Stimulated activated naive CD4-positive, alpha-beta T cell treated with Interleukin-2 at 50 U/mL for 16 hours (primary cell): ENCODE measurements around the gene ZFY.

Experiments
- DNase-seq: peaks from one replicate; lab custom pipeline; 2025; lab: John Stamatoyannopoulos, UW

Gene ZFY

GRCh38 chrY:2934861-2935715, at the start of gene ZFY:
Gene ZFY (plus strand): TSS chrY:2935381. CDS start chrY:2953937, 18,556 bp downstream.
- DNase-seq = no peak

- no peak for DNase-seq
Measured at GRCh38 chrY:2885880-2886279, 49.3 kb upstream of the ZFY start.

GRCh38 chrY:2887386-2887785, 47.8 kb upstream of the ZFY start:
- no peak for DNase-seq

DNA sequence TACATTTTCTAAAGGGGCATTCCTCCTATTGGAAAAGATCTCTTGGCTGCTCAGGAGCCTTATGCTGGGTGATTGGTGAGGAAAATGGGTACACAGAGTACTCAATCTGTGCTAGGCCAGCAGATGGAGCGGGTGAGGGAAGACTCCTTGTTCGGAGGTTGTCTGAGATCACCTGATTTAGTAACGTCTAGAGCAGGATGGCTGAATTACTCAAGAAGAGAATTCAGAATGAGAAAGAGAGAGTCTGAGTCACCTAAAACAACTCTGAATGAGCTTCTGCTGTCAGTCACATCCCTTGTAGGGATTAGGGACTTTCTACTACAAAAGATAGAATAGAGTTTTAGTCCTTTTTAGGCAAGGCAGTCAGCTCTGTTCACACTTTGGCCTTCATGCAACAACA, 47.2 kb upstream of the ZFY start:
- no peak for DNase-seq

- DNase-seq = no peak
Measured at GRCh38 chrY:2893471-2893870, 41.7 kb upstream of the ZFY start.

DNA sequence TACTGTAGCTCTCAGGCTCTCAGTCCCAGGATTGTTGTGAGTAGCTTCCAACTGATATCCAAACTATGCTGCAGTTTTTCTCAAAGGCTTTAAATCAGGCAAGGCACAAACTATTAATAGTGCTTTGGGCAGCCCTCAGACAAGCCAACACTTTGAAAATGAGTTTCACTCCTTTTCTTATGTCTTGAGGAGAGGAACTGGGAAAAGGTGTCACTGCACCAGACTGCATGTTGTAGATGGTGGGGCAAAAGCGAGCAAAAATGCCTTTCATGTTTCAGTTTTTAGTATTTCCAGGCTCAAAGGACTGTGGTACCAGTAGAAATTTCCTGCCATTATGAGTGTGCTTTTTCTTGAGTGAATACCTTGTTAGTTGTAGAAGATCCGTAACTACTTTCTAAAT, 39.1 kb upstream of the ZFY start:
- DNase-seq = no peak

GRCh38 chrY:2907356-2907755, 27.8 kb upstream of the ZFY start:
- DNase-seq = no peak

GRCh38 chrY:2913066-2913815, 21.9 kb upstream of the ZFY start:
- no peak for DNase-seq

DNA sequence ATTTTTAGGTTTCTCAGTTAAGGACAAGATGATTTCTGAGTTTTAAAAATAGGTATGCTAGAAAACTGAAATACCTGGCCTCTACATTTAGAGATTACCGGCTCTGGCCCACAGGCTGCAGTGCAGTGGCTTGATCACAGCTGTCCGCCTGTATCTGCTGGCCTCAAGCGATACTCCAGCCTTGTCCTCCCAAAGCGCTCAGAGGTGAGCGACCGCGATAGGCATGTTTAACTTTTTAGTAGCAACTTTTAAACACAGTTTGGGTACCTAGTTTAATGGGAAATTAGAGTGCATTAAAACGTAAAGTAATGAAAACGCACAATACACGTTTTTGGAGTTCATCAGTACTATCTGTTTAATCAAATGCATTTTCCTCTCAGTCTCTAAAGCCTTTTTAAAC, 1.1 kb upstream of the ZFY start:
- no peak for DNase-seq

DNA sequence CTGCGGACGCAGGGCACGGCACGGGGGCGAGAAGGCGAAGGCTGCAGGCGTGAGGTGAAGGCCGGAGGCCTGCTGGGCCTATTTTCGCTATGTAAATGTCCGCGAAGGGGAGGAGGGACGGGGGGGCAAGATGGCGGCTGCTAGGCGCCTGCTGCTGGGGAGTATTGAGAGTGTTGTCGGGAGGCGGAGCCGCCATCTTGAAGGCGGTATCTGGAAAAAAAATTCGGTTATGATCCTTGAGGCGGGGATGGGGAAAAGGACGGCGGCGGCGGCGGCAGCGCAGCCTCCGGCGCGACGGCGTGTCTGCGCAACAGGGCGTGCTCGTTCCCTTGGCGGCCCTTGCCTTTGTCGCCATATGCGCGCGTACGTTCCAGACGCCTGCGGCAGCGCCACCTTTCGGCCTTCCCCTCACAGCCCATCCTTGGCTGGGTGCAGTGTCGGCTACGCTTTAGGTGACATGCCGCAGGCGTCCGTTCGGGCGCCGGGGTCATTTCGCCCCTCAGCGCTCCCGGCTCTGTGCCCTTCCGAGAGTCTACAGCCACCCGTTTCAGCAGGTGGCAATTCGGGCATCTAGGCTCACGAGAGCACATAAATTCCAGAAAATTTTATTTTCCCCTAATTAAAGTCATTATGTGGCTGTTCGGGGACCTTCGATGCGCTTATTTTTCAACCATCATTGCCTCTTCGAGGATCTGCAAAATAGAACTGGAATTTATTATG, 695 bp downstream of the ZFY start:
- DNase-seq = no peak

GRCh38 chrY:2936436-2936750, 1.2 kb downstream of the ZFY start:
- DNase-seq = no peak

DNA sequence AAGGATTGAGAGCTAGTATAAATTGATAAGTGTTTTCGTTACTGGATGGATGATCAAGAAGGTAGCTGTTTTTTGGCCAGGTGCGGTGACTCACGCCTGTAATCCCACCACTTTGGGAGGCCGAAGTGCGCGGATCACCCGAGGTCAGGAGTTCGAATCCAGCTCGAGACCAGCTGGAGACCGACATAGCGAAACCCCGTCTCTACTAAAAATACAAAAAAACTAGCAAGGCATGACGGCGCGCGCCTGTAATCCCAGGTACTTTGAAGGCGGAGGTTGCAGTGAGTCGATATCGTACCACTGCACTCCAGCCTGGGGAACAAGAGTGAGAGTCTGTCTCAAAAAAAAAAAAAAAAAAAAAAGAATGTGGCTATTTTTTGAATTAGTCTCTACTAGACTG, 2.0 kb downstream of the ZFY start:
- no peak for DNase-seq

- no peak for DNase-seq
Measured at GRCh38 chrY:2949590-2950252, 14.5 kb downstream of the ZFY start.

GRCh38 chrY:2950655-2951054, 15.5 kb downstream of the ZFY start:
- DNase-seq = no peak

DNA sequence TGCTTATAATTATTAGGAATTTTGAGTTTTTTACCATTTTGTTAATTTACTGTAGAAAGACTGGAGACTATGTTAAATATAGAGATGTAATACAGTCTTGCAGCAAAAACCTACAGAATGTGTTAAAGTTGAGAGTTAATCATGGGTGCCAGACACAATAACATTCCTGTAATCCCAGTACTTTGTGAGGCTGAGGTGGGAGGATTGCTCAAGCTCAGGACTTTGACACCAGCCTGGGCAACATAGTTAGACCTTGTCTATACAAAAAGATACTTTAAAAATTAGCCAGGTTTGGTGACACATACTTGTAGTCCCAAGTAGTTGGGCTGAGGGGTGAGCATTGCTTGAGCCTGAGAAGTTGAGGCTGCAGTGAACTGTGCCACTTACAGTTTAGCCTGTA, 17.7 kb downstream of the ZFY start:
- no peak for DNase-seq

DNA sequence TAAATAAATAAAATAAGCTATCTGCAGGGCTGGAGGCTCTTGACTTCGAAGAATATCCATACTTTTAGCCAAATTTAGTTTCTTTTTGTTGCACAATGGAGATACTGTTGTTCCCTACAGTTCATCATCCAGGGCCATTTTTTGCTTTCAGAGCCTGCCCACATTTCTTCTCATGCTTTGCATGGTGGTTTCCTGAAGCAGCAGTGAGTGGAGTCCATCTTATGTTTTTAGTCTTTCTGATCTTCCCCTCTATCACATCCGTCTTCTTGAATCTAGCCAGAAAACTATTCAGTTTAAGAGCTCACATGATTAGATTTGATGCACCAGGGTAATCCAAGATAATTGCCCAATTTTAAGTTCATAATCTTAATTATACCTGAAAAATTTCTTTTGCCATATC, 19.6 kb downstream of the ZFY start:
- no peak for DNase-seq

DNA sequence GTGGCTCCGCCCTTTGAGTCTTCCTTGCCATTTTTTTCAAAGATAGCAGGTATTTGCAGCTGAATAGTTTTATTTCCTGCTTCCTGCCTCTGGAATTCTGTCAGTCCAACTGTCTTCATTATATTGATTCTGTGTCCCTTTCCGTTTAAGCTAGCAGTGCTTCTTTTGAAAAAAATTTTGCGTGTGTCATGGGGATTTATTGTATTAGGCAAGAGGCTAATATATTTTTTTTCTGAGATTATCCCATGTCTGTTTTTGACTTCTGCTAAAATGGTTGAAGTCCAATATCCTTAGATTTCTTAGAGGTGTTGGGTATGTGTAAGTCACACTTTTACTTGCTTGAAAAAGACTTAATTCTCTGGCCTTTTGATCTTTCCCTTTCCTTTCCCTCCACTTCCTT, 20.4 kb downstream of the ZFY start:
- DNase-seq = no peak

DNA sequence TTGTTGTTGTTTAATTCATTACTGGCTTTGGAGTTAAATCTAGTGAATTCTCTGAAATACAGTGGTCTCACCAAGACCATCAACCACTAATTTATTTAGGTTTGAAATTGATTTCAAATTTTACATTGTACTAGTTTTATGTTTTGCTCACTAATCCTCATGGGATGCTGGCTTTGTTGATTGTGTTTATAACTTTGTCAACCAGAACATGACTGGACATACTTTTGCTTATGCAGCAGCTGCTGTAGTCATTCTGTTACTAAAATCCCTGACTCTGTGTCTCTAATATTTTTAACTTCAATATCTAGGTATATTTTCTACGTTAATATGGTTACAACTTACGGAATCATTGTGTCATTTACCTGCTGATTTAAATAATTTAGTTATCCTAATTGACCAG, 26.9 kb downstream of the ZFY start:
- no peak for DNase-seq

DNA sequence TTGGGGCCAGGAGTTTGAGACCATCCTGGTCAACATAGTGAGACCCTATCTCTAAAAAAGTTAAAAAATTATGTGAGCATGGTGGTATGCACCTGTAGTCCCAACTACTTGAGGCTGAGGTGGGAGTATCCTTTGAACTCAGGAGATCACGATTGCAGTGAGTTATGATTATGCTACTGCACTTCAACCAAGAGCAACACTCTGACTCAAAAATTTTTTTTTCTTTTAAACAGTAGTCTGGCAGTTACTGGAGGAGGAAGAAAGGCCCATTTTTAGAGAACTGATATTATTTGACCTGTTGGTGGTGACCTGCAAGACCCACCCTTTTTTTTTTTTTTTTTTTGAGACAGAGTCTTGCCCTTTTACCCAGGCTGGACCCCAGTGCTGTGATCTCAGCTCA, 29.6 kb downstream of the ZFY start:
- DNase-seq = no peak

DNA sequence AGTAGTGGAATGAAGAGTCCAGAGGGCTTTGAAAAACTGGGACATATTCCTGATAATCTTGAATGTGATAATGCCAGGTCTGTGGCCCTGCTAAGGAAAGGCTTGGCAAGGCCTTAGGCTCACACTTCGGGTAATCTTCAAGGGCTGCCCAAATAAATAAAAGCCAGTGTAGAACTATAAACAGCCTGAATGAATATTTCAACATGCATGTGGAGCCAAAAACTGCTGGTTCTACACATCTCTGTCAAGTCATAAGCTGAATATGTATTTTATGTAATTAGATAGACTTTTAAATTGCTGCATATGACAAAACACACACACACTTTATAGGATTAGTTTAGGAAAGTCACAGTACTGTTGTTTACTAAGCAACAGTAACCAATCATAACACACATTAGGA, 30.4 kb downstream of the ZFY start:
- no peak for DNase-seq

- DNase-seq = no peak
Measured at GRCh38 chrY:2969561-2969960, 34.4 kb downstream of the ZFY start.

- DNase-seq = no peak
Measured at GRCh38 chrY:2972708-2973107, 37.5 kb downstream of the ZFY start.
